ENCODE results near the gene MOSPD3. TPM values are rescaled to one million over a fixed set of nuclear protein-coding genes. Genes with fewer than 3 reads are reported as not detected.
A peak's percentile ranks its signal among the peaks of the same experiment; 100 is the strongest.

The MOSPD3 gene
- total and polyA plus RNA-seq, 9 donors: 9.2 to 27.7 (median 24.4) TPM

- peak overlapping the region; percentile 83 to 86 for H3K27ac ChIP-seq
- H3K27me3 ChIP-seq: no peaks in the 10 kb centered on the region
- H3K4me3 ChIP-seq: peak overlapping the region; percentile 75
- no peaks in the 10 kb centered on the region for H3K36me3 ChIP-seq
- peaks cover 19% of the 10 kb centered on the region for H3K4me1 ChIP-seq (ENCODE audit: insufficient read depth)
- TF ChIP-seq, protein P1, sequence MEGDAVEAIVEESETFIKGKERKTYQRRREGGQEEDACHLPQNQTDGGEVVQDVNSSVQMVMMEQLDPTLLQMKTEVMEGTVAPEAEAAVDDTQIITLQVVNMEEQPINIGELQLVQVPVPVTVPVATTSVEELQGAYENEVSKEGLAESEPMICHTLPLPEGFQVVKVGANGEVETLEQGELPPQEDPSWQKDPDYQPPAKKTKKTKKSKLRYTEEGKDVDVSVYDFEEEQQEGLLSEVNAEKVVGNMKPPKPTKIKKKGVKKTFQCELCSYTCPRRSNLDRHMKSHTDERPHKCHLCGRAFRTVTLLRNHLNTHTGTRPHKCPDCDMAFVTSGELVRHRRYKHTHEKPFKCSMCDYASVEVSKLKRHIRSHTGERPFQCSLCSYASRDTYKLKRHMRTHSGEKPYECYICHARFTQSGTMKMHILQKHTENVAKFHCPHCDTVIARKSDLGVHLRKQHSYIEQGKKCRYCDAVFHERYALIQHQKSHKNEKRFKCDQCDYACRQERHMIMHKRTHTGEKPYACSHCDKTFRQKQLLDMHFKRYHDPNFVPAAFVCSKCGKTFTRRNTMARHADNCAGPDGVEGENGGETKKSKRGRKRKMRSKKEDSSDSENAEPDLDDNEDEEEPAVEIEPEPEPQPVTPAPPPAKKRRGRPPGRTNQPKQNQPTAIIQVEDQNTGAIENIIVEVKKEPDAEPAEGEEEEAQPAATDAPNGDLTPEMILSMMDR (IDR thresholded peaks at IDR 0.05): no peak
- no peak for TF ChIP-seq EP300 (IDR thresholded peaks at IDR 0.05)
- no peak for TF ChIP-seq POLR2A (IDR thresholded peaks at IDR 0.05)
- intact Hi-C loops (cut with DNase I): loop anchor here in 2 of 4 donors (2.0 to 5.0 kb wide), 3 partner anchors 18 to 72 kb away; partner anchors contain the start of genes FBXO24 (in 1 of the 2), GNB2 (in 1 of the 2) and LRCH4 (in 1 of the 2)
- DNase-seq: peak; percentile 45 to 74 (median 71)
- 30 to 46% (median 40%) methylated on average over 61 to 68 of the region's 68 CpGs for WGBS, 3 donors
- H3K9me3 ChIP-seq: no peaks in the 10 kb centered on the region
Measured at GRCh38 chr7:100604976-100605911, 7.1 kb upstream of the MOSPD3 start.

DNA sequence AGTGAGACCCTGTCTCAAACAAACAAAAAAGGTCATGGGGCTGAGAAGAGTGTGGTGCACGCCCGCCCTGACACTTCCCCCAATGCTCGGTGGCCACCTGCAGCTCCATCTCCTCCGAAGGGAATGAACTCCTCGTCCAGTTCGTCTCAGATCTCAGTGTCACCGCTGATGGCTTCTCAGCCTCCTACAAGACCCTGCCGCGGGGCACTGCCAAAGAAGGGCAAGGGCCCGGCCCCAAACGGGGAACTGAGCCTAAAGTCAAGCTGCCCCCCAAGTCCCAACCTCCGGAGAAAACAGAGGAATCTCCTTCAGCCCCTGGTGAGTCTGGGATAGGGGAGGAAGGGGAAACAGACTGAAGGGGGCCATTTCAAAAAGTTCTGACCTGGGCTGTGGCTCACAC lies 6.0 kb upstream of the MOSPD3 start:
- TF ChIP-seq EP300 (IDR thresholded peaks at IDR 0.05) (no peak), POLR2A (IDR thresholded peaks at IDR 0.05) (no peak)
- TF ChIP-seq, protein P1 (IDR thresholded peaks at IDR 0.05): no peak
- no peak overlapping the region for H3K27ac ChIP-seq
- H3K4me1 ChIP-seq (ENCODE audit: insufficient read depth): peaks cover 17% of the 10 kb centered on the region
- WGBS, 3 donors: 89 to 94% (median 91%) methylated on average over 12 of the region's 12 CpGs
- H3K36me3 ChIP-seq: no peaks in the 10 kb centered on the region
- no peaks in the 10 kb centered on the region for H3K9me3 ChIP-seq
- intact Hi-C loops (cut with DNase I): loop anchor here in 1 of 4 donors (5.0 kb wide), 1 partner anchor 71 kb away; no protein-coding TSS in a partner anchor
- H3K27me3 ChIP-seq: no peaks in the 10 kb centered on the region
- DNase-seq: no peak
- no peak overlapping the region for H3K4me3 ChIP-seq

- Histone ChIP-seq H3K4me3 (no peak overlapping the region), H3K36me3 (no peaks in the 10 kb centered on the region), H3K27ac (no peak overlapping the region), H3K9me3 (no peaks in the 10 kb centered on the region), H3K27me3 (no peaks in the 10 kb centered on the region), H3K4me1 (ENCODE audit: insufficient read depth) (peaks cover 12% of the 10 kb centered on the region)
- no peak for DNase-seq
- WGBS, 3 donors: 82 to 86% (median 84%) methylated on average over 8 of the region's 8 CpGs
- intact Hi-C loops (cut with DNase I): loop anchor here in 1 of 4 donors (5.0 kb wide), 1 partner anchor 70 kb away; no protein-coding TSS in a partner anchor
- TF ChIP-seq POLR2A (IDR thresholded peaks at IDR 0.05) (no peak), EP300 (IDR thresholded peaks at IDR 0.05) (no peak)
- TF ChIP-seq, protein P1 (IDR thresholded peaks at IDR 0.05): no peak
Measured at GRCh38 chr7:100607111-100607510, 5.2 kb upstream of the MOSPD3 start.

DNA sequence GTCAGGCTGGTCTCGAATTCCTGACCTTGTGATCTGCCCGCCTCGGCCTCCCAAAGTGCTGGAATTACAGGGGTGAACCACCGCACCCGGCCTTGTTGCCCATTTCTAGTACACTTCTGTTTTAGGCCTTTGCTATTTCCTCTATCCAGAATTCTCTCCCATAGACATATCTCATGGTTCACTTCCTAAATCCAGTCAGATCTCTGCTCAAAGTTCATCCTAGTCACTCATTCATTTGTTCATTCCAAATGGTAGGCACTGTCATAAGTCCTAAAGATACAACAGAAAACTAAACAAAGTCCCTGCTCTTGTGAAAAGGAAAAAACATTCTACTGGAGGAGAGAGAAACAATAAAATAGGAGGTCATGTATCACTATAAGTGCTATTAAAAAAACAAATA lies 2.4 kb upstream of the MOSPD3 start:
- H3K4me1 ChIP-seq (ENCODE audit: insufficient read depth): peaks cover 6% of the 10 kb centered on the region

More for the DNA sequence above, 2.4 kb upstream of the MOSPD3 start:
- no peaks in the 10 kb centered on the region for H3K27me3 ChIP-seq
- H3K27ac ChIP-seq: no peak overlapping the region
- 90 to 96% (median 90%) methylated on average over 5 of the region's 5 CpGs for WGBS, 3 donors
- DNase-seq: no peak
- TF ChIP-seq, protein P1 (IDR thresholded peaks at IDR 0.05): no peak
- no peak for TF ChIP-seq POLR2A (IDR thresholded peaks at IDR 0.05)
- TF ChIP-seq EP300 (IDR thresholded peaks at IDR 0.05): no peak
- intact Hi-C loops (cut with DNase I): loop anchor here in 1 of 4 donors (5.0 kb wide), 1 partner anchor 67 kb away; no protein-coding TSS in a partner anchor
- no peak overlapping the region for H3K4me3 ChIP-seq
- H3K9me3 ChIP-seq: no peaks in the 10 kb centered on the region
- H3K36me3 ChIP-seq: no peaks in the 10 kb centered on the region
